ENCODE measurements around the gene NTM.
A peak's percentile ranks its signal among the peaks of the same experiment; 100 is the strongest.

Gene NTM

DNA sequence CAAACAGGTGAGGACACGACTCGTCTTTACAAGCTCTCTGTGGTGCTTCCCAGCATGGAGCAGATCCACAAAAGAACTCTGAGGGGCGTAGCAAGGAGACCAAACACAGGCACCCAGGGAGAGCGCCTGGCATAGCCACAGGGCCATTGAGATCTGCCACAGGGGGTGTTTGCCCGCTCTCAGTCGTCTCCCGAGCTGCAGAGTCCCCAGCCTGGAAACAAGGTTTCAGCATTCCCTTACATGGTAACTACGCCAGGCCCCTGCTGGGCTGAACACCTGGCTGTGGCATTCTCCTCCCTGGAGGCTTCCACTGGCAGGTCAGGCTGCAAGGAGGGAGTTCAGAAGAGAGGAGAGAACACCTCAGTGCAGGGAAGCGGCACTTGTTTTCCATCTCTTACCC lies 962.1 kb downstream of the NTM start:
- TF ChIP-seq, protein P1, sequence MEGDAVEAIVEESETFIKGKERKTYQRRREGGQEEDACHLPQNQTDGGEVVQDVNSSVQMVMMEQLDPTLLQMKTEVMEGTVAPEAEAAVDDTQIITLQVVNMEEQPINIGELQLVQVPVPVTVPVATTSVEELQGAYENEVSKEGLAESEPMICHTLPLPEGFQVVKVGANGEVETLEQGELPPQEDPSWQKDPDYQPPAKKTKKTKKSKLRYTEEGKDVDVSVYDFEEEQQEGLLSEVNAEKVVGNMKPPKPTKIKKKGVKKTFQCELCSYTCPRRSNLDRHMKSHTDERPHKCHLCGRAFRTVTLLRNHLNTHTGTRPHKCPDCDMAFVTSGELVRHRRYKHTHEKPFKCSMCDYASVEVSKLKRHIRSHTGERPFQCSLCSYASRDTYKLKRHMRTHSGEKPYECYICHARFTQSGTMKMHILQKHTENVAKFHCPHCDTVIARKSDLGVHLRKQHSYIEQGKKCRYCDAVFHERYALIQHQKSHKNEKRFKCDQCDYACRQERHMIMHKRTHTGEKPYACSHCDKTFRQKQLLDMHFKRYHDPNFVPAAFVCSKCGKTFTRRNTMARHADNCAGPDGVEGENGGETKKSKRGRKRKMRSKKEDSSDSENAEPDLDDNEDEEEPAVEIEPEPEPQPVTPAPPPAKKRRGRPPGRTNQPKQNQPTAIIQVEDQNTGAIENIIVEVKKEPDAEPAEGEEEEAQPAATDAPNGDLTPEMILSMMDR (IDR thresholded peaks at IDR 0.05; ENCODE audit: control insufficient read depth, extremely low read depth, insufficient read depth) = no peak
- H3K4me3 ChIP-seq (ENCODE audit: low read depth, low read length) = no peak overlapping the region
- DNase-seq (ENCODE audit: low read depth) = no peak

DNA sequence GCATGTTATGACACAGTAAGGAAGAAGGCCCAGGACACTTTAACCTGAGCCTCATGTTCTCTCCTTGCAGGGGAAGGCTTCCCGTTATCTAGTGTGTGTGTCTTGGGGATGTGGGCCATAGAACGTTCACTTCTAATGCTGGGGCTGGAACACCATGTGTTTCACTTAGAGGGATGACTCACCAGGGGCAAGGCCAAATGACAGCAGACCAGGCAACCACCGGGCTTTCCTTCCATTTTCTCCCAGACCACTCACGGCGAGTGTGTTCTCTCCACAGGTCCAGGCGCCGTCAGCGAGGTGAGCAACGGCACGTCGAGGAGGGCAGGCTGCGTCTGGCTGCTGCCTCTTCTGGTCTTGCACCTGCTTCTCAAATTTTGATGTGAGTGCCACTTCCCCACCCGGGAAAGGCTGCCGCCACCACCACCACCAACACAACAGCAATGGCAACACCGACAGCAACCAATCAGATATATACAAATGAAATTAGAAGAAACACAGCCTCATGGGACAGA lies 964.4 kb downstream of the NTM start:
- no peak overlapping the region for H3K4me3 ChIP-seq (ENCODE audit: low read depth, low read length)
- DNase-seq (ENCODE audit: low read depth) = no peak
- TF ChIP-seq, protein P1 (IDR thresholded peaks at IDR 0.05; ENCODE audit: control insufficient read depth, extremely low read depth, insufficient read depth) = no peak

DNA sequence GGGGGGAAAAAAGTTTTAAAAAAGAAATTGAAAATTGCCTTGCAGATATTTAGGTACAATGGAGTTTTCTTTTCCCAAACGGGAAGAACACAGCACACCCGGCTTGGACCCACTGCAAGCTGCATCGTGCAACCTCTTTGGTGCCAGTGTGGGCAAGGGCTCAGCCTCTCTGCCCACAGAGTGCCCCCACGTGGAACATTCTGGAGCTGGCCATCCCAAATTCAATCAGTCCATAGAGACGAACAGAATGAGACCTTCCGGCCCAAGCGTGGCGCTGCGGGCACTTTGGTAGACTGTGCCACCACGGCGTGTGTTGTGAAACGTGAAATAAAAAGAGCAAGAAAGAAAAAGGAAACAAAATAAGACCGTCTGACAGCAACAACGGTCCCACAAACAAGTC lies 964.9 kb downstream of the NTM start:
- no peak for DNase-seq (ENCODE audit: low read depth)
- H3K4me3 ChIP-seq (ENCODE audit: low read depth, low read length) = no peak overlapping the region
- TF ChIP-seq, protein P1 (IDR thresholded peaks at IDR 0.05; ENCODE audit: control insufficient read depth, extremely low read depth, insufficient read depth) = peak; percentile 16; the same call in 1 of the 2 replicates

DNA sequence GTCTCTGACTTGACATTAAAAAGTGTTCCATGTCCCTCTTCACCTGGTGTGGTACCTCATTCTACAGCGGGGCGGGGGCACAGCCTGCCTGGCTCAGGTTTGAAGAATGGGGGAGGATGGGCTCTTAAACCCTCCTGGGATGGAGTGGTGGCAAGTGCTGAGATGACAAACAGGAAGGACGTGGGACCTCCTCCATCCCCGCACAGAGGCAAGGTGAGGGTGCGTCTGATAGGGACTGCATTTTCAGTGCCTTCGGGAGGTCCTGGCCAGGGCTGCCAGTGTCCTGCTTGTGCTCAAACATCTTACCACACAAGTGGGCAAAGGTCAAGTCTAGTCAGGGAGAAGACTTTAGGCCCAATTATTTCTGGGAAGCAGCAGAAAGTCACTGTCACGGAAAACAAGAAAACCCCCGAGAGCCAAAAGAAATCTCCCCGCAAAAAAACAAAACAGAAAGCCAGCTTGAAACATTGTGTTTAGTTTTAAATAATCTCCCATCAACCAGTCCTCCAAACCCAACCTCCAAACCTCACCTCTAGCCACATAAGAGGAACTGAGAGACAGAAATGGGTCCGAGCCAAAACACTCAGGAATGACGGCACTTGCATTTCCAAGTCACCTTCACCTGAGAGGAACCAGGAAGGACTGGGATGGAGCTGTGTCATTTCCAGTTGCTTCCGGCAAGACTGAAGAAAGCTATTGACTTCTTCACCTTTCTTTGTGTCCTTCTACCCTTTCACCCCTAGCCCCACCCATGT lies 966.5 kb downstream of the NTM start:
- no peak for DNase-seq (ENCODE audit: low read depth)
- H3K4me3 ChIP-seq (ENCODE audit: low read depth, low read length) = no peak overlapping the region
- TF ChIP-seq, protein P1 (IDR thresholded peaks at IDR 0.05; ENCODE audit: control insufficient read depth, extremely low read depth, insufficient read depth) = no peak

DNA sequence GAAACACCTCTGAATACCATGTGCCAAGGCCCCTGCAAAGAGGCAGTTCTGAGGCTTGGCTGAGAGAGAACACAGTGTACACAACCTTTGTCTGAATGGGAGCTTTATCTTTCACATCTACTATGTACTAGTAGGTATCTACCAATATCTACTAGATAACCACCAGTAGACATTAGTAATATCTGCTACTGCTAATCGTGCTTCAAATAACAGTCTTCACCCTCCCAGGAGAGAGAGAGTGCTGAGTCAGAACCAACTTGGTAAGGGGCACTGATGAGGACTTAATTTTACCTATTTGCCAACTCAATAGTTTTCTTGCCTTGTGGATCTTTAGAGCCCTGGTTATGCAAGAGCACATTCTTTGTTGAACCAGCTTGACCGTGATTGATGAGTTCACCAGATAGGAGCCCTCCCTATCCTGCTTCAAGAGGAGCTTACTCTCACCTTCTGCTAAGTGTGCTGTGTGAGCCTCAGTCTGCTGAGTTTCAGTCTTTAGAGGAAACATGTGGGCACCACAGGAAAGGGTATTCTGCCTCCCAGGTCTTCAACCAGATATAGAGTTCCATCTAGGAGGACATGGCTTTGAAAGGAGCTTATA lies 967.5 kb downstream of the NTM start:
- H3K4me3 ChIP-seq (ENCODE audit: low read depth, low read length) = no peak overlapping the region
- TF ChIP-seq, protein P1 (IDR thresholded peaks at IDR 0.05; ENCODE audit: control insufficient read depth, extremely low read depth, insufficient read depth) = no peak
- DNase-seq (ENCODE audit: low read depth) = no peak

DNA sequence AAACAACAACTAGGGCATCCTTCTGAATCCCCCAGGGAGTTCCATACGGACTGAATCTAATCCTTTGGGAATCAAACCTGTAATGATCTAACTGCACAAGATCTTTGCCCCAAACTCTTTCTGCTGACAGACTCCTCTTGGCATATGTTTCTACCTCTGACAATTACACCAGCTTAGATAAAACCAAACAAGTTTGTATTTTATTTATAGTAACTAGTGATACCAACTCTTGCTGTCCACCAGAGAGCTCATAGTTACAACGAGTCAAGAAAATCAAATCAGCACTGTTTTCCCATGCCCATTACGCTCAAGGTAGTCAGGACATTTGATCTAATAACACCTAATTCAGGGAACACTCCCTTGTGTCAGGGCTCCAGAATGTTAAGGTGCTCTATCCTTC lies 972.0 kb downstream of the NTM start:
- TF ChIP-seq, protein P1 (IDR thresholded peaks at IDR 0.05; ENCODE audit: control insufficient read depth, extremely low read depth, insufficient read depth) = no peak
- no peak for DNase-seq (ENCODE audit: low read depth)
- no peak overlapping the region for H3K4me3 ChIP-seq (ENCODE audit: low read depth, low read length)
